Right lobe of liver (tissue), 4 donors: ENCODE measurements around the gene TSTD2.

Source experiments
- CTCF ChIP-seq, 4 donors: fragments of 200-600 bp in 3 of 4; fragments of 450-650 bp in 1 of 4; IDR thresholded peaks; one replicate each; pipeline versions ENCODE4 v1.5.1 to v1.8.0; 2016 to 2022; ENCODE audit warnings: antibody characterized with exemption in 4 of 4, mild to moderate bottlenecking in 2 of 4
- POLR2A ChIP-seq: fragments of 450-650 bp; IDR thresholded peaks from one replicate; pipeline ENCODE4 v1.6.1; 2017; ENCODE audit warnings: antibody characterized with exemption, mild to moderate bottlenecking
- donor health status: DM: no; HTN: no; CAD: no.
- donor health status: DM: no; HTN: no; CAD: no.
- donor health status: DM: no; HTN: yes; CAD: no.

- no peak for TF ChIP-seq CTCF (IDR thresholded peaks at IDR 0.05)
- TF ChIP-seq POLR2A = no peak
Observed at GRCh38 chr9:97572196-97572891, 60.8 kb downstream of the TSTD2 start.
